HepG2 (cell line): ENCODE data around the gene NPC1. TPM values are rescaled to one million over a fixed set of nuclear protein-coding genes. Genes with fewer than 3 reads are reported as not detected.

ENCODE experiments used
- ATAC-seq: fragments of 200-7000 bp; cut with Tn5 transposase; 3 replicates; pipeline ENCODE4 v1.9.1; 2020; ENCODE audit warnings: mild to moderate bottlenecking, moderate library complexity
- BruUV-seq: library from RNA; stranded (reverse); fragments of 400-500 nt; replicated peaks from 2 replicates; lab custom pipeline; 2021; lab: Mats Ljungman, UMichigan
- CTCF ChIA-PET: fragments of 300-600 bp; formaldehyde crosslinking; extraction: SDS; loops from one replicate; lab custom pipeline; 2021; ENCODE audit warnings: low total read pairs, inconsistent platforms, low intra/inter-chr PET ratio; lab: Yijun Ruan, JAX
- POLR2A ChIA-PET: fragments of 350-600 bp; sonication (Branson Sonifier 250); formaldehyde crosslinking; loops from one replicate; lab custom pipeline; 2020; ENCODE audit warnings: antibody characterized with exemption, inconsistent platforms; lab: Yijun Ruan, JAX
- DNase-seq: peaks from one replicate; pipeline ENCODE4 v3.0.0-alpha.2; 2015; ENCODE audit warnings: low spot score
- FAIRE-seq: peaks from 3 replicates; lab custom pipeline; 2011; peaks lifted over from hg19 to GRCh38; lab: Jason Lieb, UNC
- H2AFZ ChIP-seq: one replicate; pipeline ENCODE4 v1.6.1; 2011; ENCODE audit warnings: low read length, inconsistent platforms
- H3K27ac ChIP-seq: fragments of 300-600 bp; 3 replicates; pipeline ENCODE4 v1.8.0; 2011; ENCODE audit warnings: mixed run types, mild to moderate bottlenecking, mixed read lengths, low read length, inconsistent platforms; ENCODE audit not compliant: insufficient read depth; ENCODE audit errors: extremely low read length
- H3K27me3 ChIP-seq, 2 experiments: fragments of 200-600 bp in 1 of 2; 2 replicates in 1 of 2; 3 replicates in 1 of 2; pipeline versions ENCODE4 v1.6.0 to v1.8.0; 2011; ENCODE audit warnings: low read length in 2 of 2, mild to moderate bottlenecking in 2 of 2, moderate library complexity in 2 of 2, inconsistent platforms in 1 of 2; ENCODE audit not compliant: insufficient read depth in 2 of 2, control insufficient read depth in 1 of 2
- H3K36me3 ChIP-seq, 2 experiments: fragments of 200-600 bp in 1 of 2; replicated peaks in 1 of 2; 2 replicates in 1 of 2; 3 replicates in 1 of 2; pipeline versions ENCODE4 v1.5.1 to v1.8.0; 2011; ENCODE audit warnings: low read length in 2 of 2, inconsistent platforms in 1 of 2; ENCODE audit not compliant: insufficient read depth in 2 of 2, control insufficient read depth in 1 of 2
- H3K4me1 ChIP-seq: 2 replicates; pipeline ENCODE4 v1.5.1; 2012; ENCODE audit warnings: low read length, inconsistent platforms; ENCODE audit not compliant: insufficient read depth
- H3K4me2 ChIP-seq: 2 replicates; pipeline ENCODE4 v1.6.0; 2011; ENCODE audit warnings: low read depth, low read length, inconsistent platforms
- H3K4me3 ChIP-seq, 3 experiments: fragments of 200-600 bp in 1 of 3; sonication (generic), shearing (Covaris generic) in 1 of 3; replicated peaks in 1 of 3; 2 replicates each; pipeline ENCODE4 v1.5.1; 2011 to 2016; ENCODE audit warnings: low read length in 3 of 3, inconsistent platforms in 2 of 3, low read depth in 2 of 3, mild to moderate bottlenecking in 2 of 3, control low read depth in 1 of 3, mixed read lengths in 1 of 3; ENCODE audit not compliant: insufficient read depth in 1 of 3
- H3K79me2 ChIP-seq: one replicate; pipeline ENCODE4 v1.6.1; 2011; ENCODE audit warnings: low read length, inconsistent platforms; ENCODE audit not compliant: insufficient read depth
- H3K9ac ChIP-seq: 2 replicates; pipeline ENCODE4 v1.6.0; 2011; ENCODE audit warnings: mild to moderate bottlenecking, low read depth, low read length, inconsistent platforms; ENCODE audit not compliant: insufficient read depth
- H3K9me3 ChIP-seq: 2 replicates; pipeline ENCODE4 v1.5.1; 2012; ENCODE audit warnings: mild to moderate bottlenecking, low read length
- H4K20me1 ChIP-seq: 2 replicates; pipeline ENCODE4 v1.6.0; 2011; ENCODE audit warnings: inconsistent platforms, mild to moderate bottlenecking, low read length, moderate library complexity; ENCODE audit not compliant: insufficient read depth
- ATF7 ChIP-seq, 2 experiments: fragments of 450-650 bp in 1 of 2; sonication (generic) in 1 of 2; formaldehyde crosslinking in 1 of 2; IDR thresholded peaks; 2 replicates each; pipeline versions ENCODE4 v1.4.0 to v1.6.1; 2016 to 2020; ENCODE audit warnings: antibody characterized with exemption in 1 of 2, mild to moderate bottlenecking in 1 of 2, missing genetic modification reagents in 1 of 2
- CREB1 ChIP-seq, 2 experiments: fragments of 450-650 bp in 1 of 2; IDR thresholded peaks; 2 replicates each; pipeline ENCODE4 v1.6.1; 2016 to 2017; ENCODE audit warnings: control low read depth in 1 of 2, mild to moderate bottlenecking in 1 of 2, missing compliant biosample characterization in 1 of 2, missing genetic modification characterization in 1 of 2
- CREBL2 ChIP-seq: sonication (generic); formaldehyde crosslinking; IDR thresholded peaks from 2 replicates; pipeline ENCODE4 v1.8.1; 2023; ENCODE audit warnings: missing genetic modification reagents, mild to moderate bottlenecking, borderline replicate concordance
- DRAP1 ChIP-seq: IDR thresholded peaks from 2 replicates; pipeline ENCODE4 v1.6.1; 2016; ENCODE audit warnings: missing genetic modification reagents, missing compliant biosample characterization
- HOXA5 ChIP-seq: sonication (generic); formaldehyde crosslinking; IDR thresholded peaks from 2 replicates; pipeline ENCODE4 v1.4.0; 2020; ENCODE audit warnings: missing genetic modification reagents
- KAT8 ChIP-seq: IDR thresholded peaks from 2 replicates; pipeline ENCODE4 v1.6.1; 2016; ENCODE audit warnings: missing genetic modification reagents, missing compliant biosample characterization
- KDM1A ChIP-seq: IDR thresholded peaks from 2 replicates; pipeline ENCODE4 v1.6.1; 2016; ENCODE audit warnings: missing compliant biosample characterization
- KDM2A ChIP-seq: sonication (generic); formaldehyde crosslinking; IDR thresholded peaks from 2 replicates; pipeline ENCODE4 v1.4.0; 2020; ENCODE audit warnings: low read depth, missing genetic modification reagents, borderline replicate concordance
- NCOR1 ChIP-seq: fragments of 200-600 bp; sonication (generic); IDR thresholded peaks from 2 replicates; pipeline ENCODE4 v1.7.0; 2017; ENCODE audit warnings: antibody characterized with exemption, low read length, borderline replicate concordance
- TEF ChIP-seq: sonication (generic); formaldehyde crosslinking; IDR thresholded peaks from 2 replicates; pipeline ENCODE4 v1.5.0; 2020; ENCODE audit warnings: missing genetic modification reagents
- TOPORS ChIP-seq: sonication (generic); formaldehyde crosslinking; IDR thresholded peaks from 2 replicates; pipeline ENCODE4 v1.8.0; 2023; ENCODE audit warnings: mild to moderate bottlenecking, missing genetic modification reagents
- ZBTB39 ChIP-seq: sonication (generic); formaldehyde crosslinking; IDR thresholded peaks from 2 replicates; pipeline ENCODE4 v1.5.0; 2020; ENCODE audit warnings: missing genetic modification reagents
- ZNF569 ChIP-seq: sonication (generic); formaldehyde crosslinking; IDR thresholded peaks from 2 replicates; pipeline ENCODE4 v1.5.0; 2020; ENCODE audit warnings: mild to moderate bottlenecking, missing genetic modification reagents, moderate library complexity, borderline replicate concordance
- ZNF713 ChIP-seq: sonication (generic); formaldehyde crosslinking; IDR thresholded peaks from 2 replicates; pipeline ENCODE4 v1.4.0; 2020; ENCODE audit warnings: mild to moderate bottlenecking, missing genetic modification reagents
- ZNF737 ChIP-seq: sonication (generic); formaldehyde crosslinking; IDR thresholded peaks from 2 replicates; pipeline ENCODE4 v1.5.0; 2020; ENCODE audit warnings: missing genetic modification reagents, mild to moderate bottlenecking, borderline replicate concordance
- ZNF766 ChIP-seq: sonication (generic); formaldehyde crosslinking; IDR thresholded peaks from 2 replicates; pipeline ENCODE4 v1.5.0; 2020; ENCODE audit warnings: missing genetic modification reagents, borderline replicate concordance
- ZSCAN20 ChIP-seq: sonication (generic); formaldehyde crosslinking; IDR thresholded peaks from 2 replicates; pipeline ENCODE4 v1.4.0; 2020; ENCODE audit warnings: missing genetic modification reagents, mild to moderate bottlenecking, borderline replicate concordance
- ZSCAN5A ChIP-seq: sonication (generic); formaldehyde crosslinking; IDR thresholded peaks from 2 replicates; pipeline ENCODE4 v1.8.0; 2022; ENCODE audit warnings: mild to moderate bottlenecking, missing genetic modification reagents, borderline replicate concordance
- WGBS: methylation state at CpG from one replicate; pipeline ENCODE4 v1.1.6; 2017; ENCODE audit warnings: low lambda C conversion rate; 5-methylcytosine and 5-hydroxymethylcytosine counted together
- in situ Hi-C: cut with HindIII; loops from 2 replicates; pipeline ENCODE4 v1.10.0; 2017; ENCODE audit warnings: low pct_unique_long_range_greater_than_20kb; ENCODE audit not compliant: extremely low pct_ligation_motif_present
- intact Hi-C: fragments of 100-400 bp; cut with micrococcal nuclease; formaldehyde crosslinking; loops from one replicate; pipeline ENCODE4 v1.10.0; 2022; ENCODE audit not compliant: unreplicated experiment
- polyA plus RNA-seq, 8 experiments: library from polyadenylated mRNA; depleted of rRNA in 3 of 8; stranded (reverse) in 7 of 8; unstranded in 1 of 8; fragments of >200 nt; fragmentation: Illumina TruSeq in 4 of 8; extraction: Trizol in 4 of 8; gene quantifications; 2 replicates each; pipeline versions ENCODE4 v1.2.1 to v1.2.3, GENCODE V29; 2011 to 2016; ENCODE audit warnings: low read depth in 4 of 8, missing spikeins in 1 of 8, mixed read lengths in 1 of 8; ENCODE audit not compliant: insufficient read depth in 1 of 8
- total RNA-seq, 5 experiments: library from RNA; depleted of rRNA; stranded (reverse); fragments of >200 nt; fragmentation: Illumina TruSeq; extraction: Trizol; gene quantifications; 2 replicates each; pipeline ENCODE4 v1.2.3, GENCODE V29; 2016; ENCODE audit warnings: low read depth in 1 of 5

The NPC1 gene
- total and polyA plus RNA-seq, 2 of the 13 experiments (the other 11 are each of a cell fraction or from before 2014, with no cell fraction given) = 46.5 to 114 TPM

GRCh38 chr18:23632615-23633014, 46.3 kb upstream of the NPC1 start:
- H3K27me3 ChIP-seq = no peaks in the 10 kb centered on the region; a peak in 1 of 5 replicates
- H3K9me3 ChIP-seq = no peaks in the 10 kb centered on the region
- DNase-seq (no peak), FAIRE-seq (no peak), ATAC-seq (no peak)
- in situ Hi-C loops = no loop called here
- TF ChIP-seq KAT8 (CRISPR knock-in tag) (no peak), ZNF766 (CRISPR knock-in tag) (no peak), TEF (CRISPR knock-in tag) (no peak), ZNF713 (no peak), ATF7 (IDR thresholded peaks at IDR 0.05) (no peak), ATF7 (CRISPR knock-in tag; IDR thresholded peaks at IDR 0.05) (no peak), KDM1A (CRISPR knock-in tag) (no peak), TOPORS (CRISPR knock-in tag) (no peak), HOXA5 (CRISPR knock-in tag) (no peak), DRAP1 (CRISPR knock-in tag) (no peak), NCOR1 (no peak), CREB1 (IDR thresholded peaks at IDR 0.05) (no peak), CREB1 (CRISPR knock-in tag; IDR thresholded peaks at IDR 0.05) (no peak), ZNF737 (no peak), ZSCAN5A (CRISPR knock-in tag) (no peak), KDM2A (CRISPR knock-in tag) (no peak), ZSCAN20 (no peak), CREBL2 (CRISPR knock-in tag) (no peak), ZBTB39 (CRISPR knock-in tag) (no peak), ZNF569 (CRISPR knock-in tag) (no peak)
- H3K4me3 ChIP-seq = no peak overlapping the region
- POLR2A ChIA-PET = no interaction called here
- no peaks in the 10 kb centered on the region for H3K79me2 ChIP-seq
- 5% methylated on average over 1 of the region's 1 CpG for WGBS
- no TSS peak for BruUV-seq
- CTCF ChIA-PET = no interaction called here
- H2AFZ ChIP-seq = no peak overlapping the region
- H3K36me3 ChIP-seq = no peaks in the 10 kb centered on the region
- H3K4me2 ChIP-seq = no peak overlapping the region
- intact Hi-C loops = no loop called here
- H3K4me1 ChIP-seq = peaks cover 50% of the 10 kb centered on the region
- H3K27ac ChIP-seq = no peak overlapping the region
- H4K20me1 ChIP-seq = no peaks in the 10 kb centered on the region
- no peak overlapping the region for H3K9ac ChIP-seq
